Transverse colon (tissue), 4 donors: Measurements from ENCODE around the gene PGP. TPM values are rescaled to one million over a fixed set of nuclear protein-coding genes. Genes with fewer than 3 reads are reported as not detected.

Source experiments
- DNase-seq: peaks from one replicate; pipeline ENCODE4 v3.0.0-alpha.2; 2019
- H3K27ac ChIP-seq, 4 donors: fragments of 200-600 bp; sonication (generic); 2 replicates each; pipeline ENCODE4 v1.5.1; 2016 to 2018; ENCODE audit warnings: inconsistent platforms in 4 of 4
- H3K27me3 ChIP-seq: fragments of 200-600 bp; sonication (generic); 2 replicates; pipeline ENCODE4 v1.5.1; 2017; ENCODE audit warnings: inconsistent platforms
- H3K36me3 ChIP-seq, 4 donors: fragments of 200-600 bp; sonication (generic); 2 replicates each; pipeline ENCODE4 v1.5.1; 2017 to 2019; ENCODE audit warnings: inconsistent platforms in 4 of 4
- H3K4me1 ChIP-seq, 4 donors: fragments of 200-600 bp; sonication (generic); 2 replicates each; pipeline ENCODE4 v1.5.1; 2017 to 2020; ENCODE audit warnings: inconsistent platforms in 4 of 4
- H3K4me3 ChIP-seq, 4 donors: fragments of 200-600 bp; sonication (generic); 1 replicate in 1 of 4; 2 replicates in 3 of 4; pipeline versions ENCODE4 v1.5.1 to v1.6.1; 2017 to 2019; ENCODE audit warnings: inconsistent platforms in 4 of 4
- H3K9me3 ChIP-seq, 2 donors: fragments of 200-600 bp; sonication (generic); 2 replicates each; pipeline ENCODE4 v1.5.1; 2017 to 2019; ENCODE audit warnings: inconsistent platforms in 2 of 2
- EP300 ChIP-seq: sonication (generic); formaldehyde crosslinking; IDR thresholded peaks from one replicate; pipeline ENCODE4 v1.6.1; 2017; ENCODE audit warnings: antibody characterized with exemption, low read depth
- POLR2A ChIP-seq: fragments of 450-650 bp; IDR thresholded peaks from one replicate; pipeline ENCODE4 v1.6.1; 2016; ENCODE audit warnings: antibody characterized with exemption, mild to moderate bottlenecking, moderate library complexity
- POLR2AphosphoS5 ChIP-seq, 3 donors: sonication (generic); formaldehyde crosslinking; IDR thresholded peaks; one replicate each; pipeline ENCODE4 v1.6.1; 2016; ENCODE audit warnings: antibody characterized with exemption in 3 of 3
- WGBS, 2 donors: methylation state at CpG; one replicate each; pipeline ENCODE4 v1.1.5; 2018; ENCODE audit warnings: low coverage in 1 of 2; 5-methylcytosine and 5-hydroxymethylcytosine counted together
- in situ Hi-C, 4 donors: fragments of 200-750 bp; cut with MboI; loops; one replicate each; pipeline versions ENCODE4 v1.15.0 to v1.15.1; 2017; ENCODE audit warnings: low sequenced_read_pairs in 3 of 4, low pct_ligation_motif_present in 1 of 4, low pct_unique_long_range_greater_than_20kb in 1 of 4
- intact Hi-C: fragments of 100-400 bp; cut with DNase I; formaldehyde crosslinking; loops from one replicate; pipeline ENCODE4 v1.15.1; 2023; ENCODE audit warnings: low total_unique reads
- total RNA-seq, 4 donors: library from RNA; depleted of rRNA; stranded (reverse); fragments of >200 nt; gene quantifications; one replicate each; pipeline ENCODE4 v1.1.0, GENCODE V29; 2016
- TF ChIP-seq, protein P1 (sequence below), 5 experiments: fragments of 200-600 bp in 3 of 5; fragments of 450-650 bp in 2 of 5; sonication (generic) in 3 of 5; IDR thresholded peaks; 1 replicate in 2 of 5; 2 replicates in 3 of 5; pipeline ENCODE4 v1.5.1; 2016 to 2017; ENCODE audit warnings: antibody characterized with exemption in 5 of 5, inconsistent platforms in 3 of 5, mild to moderate bottlenecking in 2 of 5, moderate library complexity in 1 of 5

PGP gene
- total RNA-seq, 4 donors from 2014 or later = 18.0 to 49.0 (median 29.5) TPM

DNA sequence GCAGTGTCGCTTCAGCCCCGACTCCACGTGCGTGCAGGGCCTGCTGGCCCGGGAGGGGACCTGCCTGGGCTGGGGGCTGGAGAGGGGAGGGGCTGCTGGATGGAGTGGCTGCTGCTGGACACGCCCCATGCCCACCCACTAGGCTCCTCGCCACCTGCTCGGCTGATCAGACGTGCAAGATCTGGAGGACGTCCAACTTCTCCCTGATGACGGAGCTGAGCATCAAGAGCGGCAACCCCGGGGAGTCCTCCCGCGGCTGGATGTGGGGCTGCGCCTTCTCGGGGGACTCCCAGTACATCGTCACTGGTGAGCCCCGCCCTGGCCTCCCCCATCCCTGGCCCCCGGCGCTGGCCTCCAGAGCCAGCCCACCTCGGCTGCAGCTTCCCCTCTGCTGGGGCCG is 6.3 kb downstream of the PGP start:
- intact Hi-C loops (no loop called here), in situ Hi-C loops (no loop called here)
- Histone ChIP-seq H3K27ac (no peak overlapping the region), H3K4me3 (no peak overlapping the region), H3K4me1 (peaks cover 21 to 33% (median 27%) of the 10 kb centered on the region in 4 donors), H3K36me3 (peaks cover 0 to 13% (median 3%) of the 10 kb centered on the region in 4 donors), H3K27me3 (no peaks in the 10 kb centered on the region), H3K9me3 (no peaks in the 10 kb centered on the region)
- WGBS, 2 donors = 84% methylated on average over 23 of the region's 23 CpGs; no CpG with 5 or more reads in 1 of the 2 donors
- no peak for TF ChIP-seq POLR2AphosphoS5 (IDR thresholded peaks at IDR 0.05)
- no peak for TF ChIP-seq POLR2A
- TF ChIP-seq, protein P1, sequence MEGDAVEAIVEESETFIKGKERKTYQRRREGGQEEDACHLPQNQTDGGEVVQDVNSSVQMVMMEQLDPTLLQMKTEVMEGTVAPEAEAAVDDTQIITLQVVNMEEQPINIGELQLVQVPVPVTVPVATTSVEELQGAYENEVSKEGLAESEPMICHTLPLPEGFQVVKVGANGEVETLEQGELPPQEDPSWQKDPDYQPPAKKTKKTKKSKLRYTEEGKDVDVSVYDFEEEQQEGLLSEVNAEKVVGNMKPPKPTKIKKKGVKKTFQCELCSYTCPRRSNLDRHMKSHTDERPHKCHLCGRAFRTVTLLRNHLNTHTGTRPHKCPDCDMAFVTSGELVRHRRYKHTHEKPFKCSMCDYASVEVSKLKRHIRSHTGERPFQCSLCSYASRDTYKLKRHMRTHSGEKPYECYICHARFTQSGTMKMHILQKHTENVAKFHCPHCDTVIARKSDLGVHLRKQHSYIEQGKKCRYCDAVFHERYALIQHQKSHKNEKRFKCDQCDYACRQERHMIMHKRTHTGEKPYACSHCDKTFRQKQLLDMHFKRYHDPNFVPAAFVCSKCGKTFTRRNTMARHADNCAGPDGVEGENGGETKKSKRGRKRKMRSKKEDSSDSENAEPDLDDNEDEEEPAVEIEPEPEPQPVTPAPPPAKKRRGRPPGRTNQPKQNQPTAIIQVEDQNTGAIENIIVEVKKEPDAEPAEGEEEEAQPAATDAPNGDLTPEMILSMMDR (IDR thresholded peaks at IDR 0.05) = no peak
- no peak for TF ChIP-seq EP300
- no peak for DNase-seq

- H3K4me3 ChIP-seq = no peak overlapping the region
- peaks cover 0 to 13% (median 3%) of the 10 kb centered on the region in 4 donors for H3K36me3 ChIP-seq
- 91 to 100% methylated on average over 1 to 8 of the region's 9 CpGs for whole genome bisulfite sequencing, 2 donors
- intact Hi-C loops (no loop called here), in situ Hi-C loops (no loop called here)
- H3K27ac ChIP-seq = no peak overlapping the region
- H3K27me3 ChIP-seq = no peaks in the 10 kb centered on the region
- no peaks in the 10 kb centered on the region for H3K9me3 ChIP-seq
- no peak for TF ChIP-seq POLR2AphosphoS5 (IDR thresholded peaks at IDR 0.05)
- no peak for TF ChIP-seq POLR2A
- TF ChIP-seq EP300 = no peak
- TF ChIP-seq, protein P1 (IDR thresholded peaks at IDR 0.05) = no peak
- DNase-seq = no peak
- H3K4me1 ChIP-seq = peaks cover 17 to 28% (median 23%) of the 10 kb centered on the region in 4 donors
Observed at GRCh38 chr16:2207872-2208271, 6.8 kb downstream of the PGP start.

GRCh38 chr16:2206780-2207433 is 7.7 kb downstream of the PGP start:
- H3K27me3 ChIP-seq = no peaks in the 10 kb centered on the region
- no peaks in the 10 kb centered on the region for H3K9me3 ChIP-seq
- DNase-seq = no peak
- H3K4me1 ChIP-seq = peaks cover 11 to 19% (median 14%) of the 10 kb centered on the region in 4 donors
- in situ Hi-C loops (no loop called here), intact Hi-C loops (no loop called here)
- no peak overlapping the region for H3K27ac ChIP-seq
- H3K36me3 ChIP-seq = peaks cover 0 to 13% (median 3%) of the 10 kb centered on the region in 4 donors
- TF ChIP-seq, protein P1 (IDR thresholded peaks at IDR 0.05) = no peak
- TF ChIP-seq POLR2A = no peak
- TF ChIP-seq POLR2AphosphoS5 (IDR thresholded peaks at IDR 0.05) = no peak
- no peak for TF ChIP-seq EP300
- WGBS, 2 donors = 93% methylated on average over 21 of the region's 23 CpGs; no CpG with 5 or more reads in 1 of the 2 donors
- H3K4me3 ChIP-seq = no peak overlapping the region

DNA sequence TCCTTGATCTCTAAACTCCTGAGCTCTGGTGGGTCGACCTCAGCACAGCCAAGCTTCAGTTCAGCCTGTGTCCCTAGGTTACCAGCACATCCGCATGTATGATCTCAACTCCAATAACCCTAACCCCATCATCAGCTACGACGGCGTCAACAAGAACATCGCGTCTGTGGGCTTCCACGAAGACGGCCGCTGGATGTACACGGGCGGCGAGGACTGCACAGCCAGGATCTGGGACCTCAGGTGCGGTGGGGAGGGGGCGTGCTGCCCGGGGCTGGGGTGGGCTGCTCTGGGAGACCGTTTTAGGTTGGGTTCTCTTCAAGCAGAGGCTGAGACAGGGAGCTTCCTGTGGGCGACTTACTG is 8.2 kb downstream of the PGP start:
- TF ChIP-seq EP300 (no peak), POLR2AphosphoS5 (IDR thresholded peaks at IDR 0.05) (no peak), POLR2A (no peak)
- TF ChIP-seq, protein P1 (IDR thresholded peaks at IDR 0.05) = no peak
- Histone ChIP-seq H3K27ac (peak overlapping the region in 3 of 4 donors; percentile 94 to 99 (median 96)), H3K36me3 (peaks cover 0 to 13% (median 3%) of the 10 kb centered on the region in 4 donors), H3K9me3 (no peaks in the 10 kb centered on the region), H3K4me1 (peaks cover 11 to 18% (median 13%) of the 10 kb centered on the region in 4 donors), H3K27me3 (no peaks in the 10 kb centered on the region), H3K4me3 (peak overlapping the region in 2 of 4 donors; percentile 80 to 90)
- intact Hi-C loops = no loop called here
- 75% methylated on average over 15 of the region's 18 CpGs; no CpG with 5 or more reads in 1 of the 2 donors for WGBS, 2 donors
- in situ Hi-C loops = no loop called here
- no peak for DNase-seq
